ENCODE data around the gene KIF1A. TPM values are rescaled to one million over a fixed set of nuclear protein-coding genes. Genes with fewer than 3 reads are reported as not detected.

KIF1A gene
- total and polyA plus RNA-seq, 2 of the 13 experiments (the other 11 are each of a cell fraction or from before 2014, with no cell fraction given): 0.01 TPM; not detected in 1

DNA sequence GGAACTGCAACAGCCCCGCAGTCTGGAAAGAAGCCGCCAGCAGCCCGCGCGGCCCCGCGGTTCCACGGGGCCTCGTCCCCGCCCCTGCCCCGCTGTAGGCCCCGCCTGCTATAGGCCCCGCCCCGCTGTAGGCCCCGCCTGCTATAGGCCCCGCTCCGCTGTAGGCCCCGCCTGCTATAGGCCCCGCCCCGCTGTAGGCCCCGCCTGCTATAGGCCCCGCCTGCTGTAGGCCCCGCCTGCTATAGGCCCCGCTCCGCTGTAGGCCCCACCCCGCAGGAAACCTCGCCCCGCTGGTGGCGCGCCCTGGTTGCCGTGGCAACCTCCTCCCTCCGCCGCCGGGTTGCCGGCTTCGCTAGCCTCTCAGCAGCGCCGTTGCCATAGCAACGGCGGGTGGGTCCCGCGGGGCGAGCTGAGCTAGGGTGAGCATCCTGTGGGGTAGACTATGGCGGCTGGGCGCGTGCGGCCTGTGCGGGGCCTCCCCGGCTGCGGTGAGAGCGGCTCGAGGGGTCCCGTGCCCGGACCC, 12.2 kb upstream of the KIF1A start (continued):
- TF ChIP-seq, protein P1, sequence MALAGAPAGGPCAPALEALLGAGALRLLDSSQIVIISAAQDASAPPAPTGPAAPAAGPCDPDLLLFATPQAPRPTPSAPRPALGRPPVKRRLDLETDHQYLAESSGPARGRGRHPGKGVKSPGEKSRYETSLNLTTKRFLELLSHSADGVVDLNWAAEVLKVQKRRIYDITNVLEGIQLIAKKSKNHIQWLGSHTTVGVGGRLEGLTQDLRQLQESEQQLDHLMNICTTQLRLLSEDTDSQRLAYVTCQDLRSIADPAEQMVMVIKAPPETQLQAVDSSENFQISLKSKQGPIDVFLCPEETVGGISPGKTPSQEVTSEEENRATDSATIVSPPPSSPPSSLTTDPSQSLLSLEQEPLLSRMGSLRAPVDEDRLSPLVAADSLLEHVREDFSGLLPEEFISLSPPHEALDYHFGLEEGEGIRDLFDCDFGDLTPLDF (CRISPR knock-in tag; IDR thresholded peaks at IDR 0.05): 0 out of 2 replicates have a peak, but pooled peaks have one; percentile 11
- TF ChIP-seq MAF1 (CRISPR knock-in tag; IDR thresholded peaks at IDR 0.05; ENCODE audit: borderline replicate concordance): no peak
- TF ChIP-seq, protein P2, sequence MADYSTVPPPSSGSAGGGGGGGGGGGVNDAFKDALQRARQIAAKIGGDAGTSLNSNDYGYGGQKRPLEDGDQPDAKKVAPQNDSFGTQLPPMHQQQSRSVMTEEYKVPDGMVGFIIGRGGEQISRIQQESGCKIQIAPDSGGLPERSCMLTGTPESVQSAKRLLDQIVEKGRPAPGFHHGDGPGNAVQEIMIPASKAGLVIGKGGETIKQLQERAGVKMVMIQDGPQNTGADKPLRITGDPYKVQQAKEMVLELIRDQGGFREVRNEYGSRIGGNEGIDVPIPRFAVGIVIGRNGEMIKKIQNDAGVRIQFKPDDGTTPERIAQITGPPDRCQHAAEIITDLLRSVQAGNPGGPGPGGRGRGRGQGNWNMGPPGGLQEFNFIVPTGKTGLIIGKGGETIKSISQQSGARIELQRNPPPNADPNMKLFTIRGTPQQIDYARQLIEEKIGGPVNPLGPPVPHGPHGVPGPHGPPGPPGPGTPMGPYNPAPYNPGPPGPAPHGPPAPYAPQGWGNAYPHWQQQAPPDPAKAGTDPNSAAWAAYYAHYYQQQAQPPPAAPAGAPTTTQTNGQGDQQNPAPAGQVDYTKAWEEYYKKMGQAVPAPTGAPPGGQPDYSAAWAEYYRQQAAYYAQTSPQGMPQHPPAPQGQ (CRISPR knock-in tag; IDR thresholded peaks at IDR 0.05; ENCODE audit: borderline replicate concordance): no peak
- TF ChIP-seq ZFP36 (IDR thresholded peaks at IDR 0.05; ENCODE audit: borderline replicate concordance, low read depth, low read length, partially characterized antibody): no peak
- no peak for TF ChIP-seq ZC3H4 (CRISPR knock-in tag; IDR thresholded peaks at IDR 0.05; ENCODE audit: borderline replicate concordance)
- no peak for TF ChIP-seq ZNF224 (CRISPR knock-in tag; IDR thresholded peaks at IDR 0.05)
- no peak for TF ChIP-seq ZNF615 (CRISPR knock-in tag; IDR thresholded peaks at IDR 0.05; ENCODE audit: borderline replicate concordance)
- no peak for TF ChIP-seq SIN3B (IDR thresholded peaks at IDR 0.05; ENCODE audit: low read length)
- TF ChIP-seq RFXAP (CRISPR knock-in tag; IDR thresholded peaks at IDR 0.05; ENCODE audit: borderline replicate concordance): 0 out of 2 replicates have a peak, but pooled peaks have one; percentile 49
- no peak for TF ChIP-seq NFKB2 (CRISPR knock-in tag; IDR thresholded peaks at IDR 0.05; ENCODE audit: borderline replicate concordance)
- no peak for TF ChIP-seq SNAPC4 (CRISPR knock-in tag; IDR thresholded peaks at IDR 0.05)
- TF ChIP-seq ZFP41 (CRISPR knock-in tag; IDR thresholded peaks at IDR 0.05; ENCODE audit: borderline replicate concordance): no peak
- no peak for TF ChIP-seq ZNF772 (CRISPR knock-in tag; IDR thresholded peaks at IDR 0.05)
- no peak for TF ChIP-seq ZFP37 (CRISPR knock-in tag; IDR thresholded peaks at IDR 0.05; ENCODE audit: borderline replicate concordance)
- TF ChIP-seq FOXP4 (CRISPR knock-in tag; IDR thresholded peaks at IDR 0.05): no peak
- TF ChIP-seq ZNF20 (CRISPR knock-in tag; IDR thresholded peaks at IDR 0.05): no peak
- TF ChIP-seq MLLT10 (CRISPR knock-in tag; IDR thresholded peaks at IDR 0.05): no peak
- peak; percentile 49; the same call in 1 of the 2 replicates for TF ChIP-seq MAZ (IDR thresholded peaks at IDR 0.05; ENCODE audit: borderline replicate concordance, low read depth, low read length)
- peak; percentile 69; the same call in 1 of the 2 replicates for TF ChIP-seq MAZ (CRISPR knock-in tag; IDR thresholded peaks at IDR 0.05; ENCODE audit: low read depth)
- TF ChIP-seq RBAK (CRISPR knock-in tag; IDR thresholded peaks at IDR 0.05): no peak
- no peak for TF ChIP-seq ZNF557 (CRISPR knock-in tag; IDR thresholded peaks at IDR 0.05)
